Common myeloid progenitor, CD34-positive (primary cell): ENCODE measurements around the gene DAPK2.

ENCODE experiments used
- CTCF ChIA-PET: fragments of 350-600 bp; sonication (Branson Sonifier 250); formaldehyde crosslinking; loops from one replicate; lab custom pipeline; 2021; ENCODE audit warnings: antibody characterized with exemption; lab: Charles Lee
- POLR2A ChIA-PET: fragments of 350-600 bp; sonication (Branson Sonifier 250); formaldehyde crosslinking; loops from one replicate; lab custom pipeline; 2021; ENCODE audit warnings: antibody characterized with exemption; lab: Charles Lee
- DNase-seq, 3 donors: peaks; one replicate each; pipeline versions ENCODE4 v3.0.0 to v3.0.0-alpha.2; 2013
- H3K27ac ChIP-seq, 2 experiments: 1 replicate in 1 of 2; 2 replicates in 1 of 2; pipeline ENCODE4 v1.7.0; 2013; ENCODE audit warnings: inconsistent platforms in 2 of 2, low read length in 2 of 2, mild to moderate bottlenecking in 2 of 2, low read depth in 1 of 2, moderate library complexity in 1 of 2; ENCODE audit not compliant: severe bottlenecking in 2 of 2, insufficient read depth in 1 of 2, poor library complexity in 1 of 2
- H3K27me3 ChIP-seq, 5 experiments: replicated peaks in 2 of 5; 1 replicate in 3 of 5; 2 replicates in 2 of 5; pipeline versions ENCODE4 v1.6.1 to v1.7.0; 2013; ENCODE audit warnings: low read length in 4 of 5, mild to moderate bottlenecking in 2 of 5, moderate library complexity in 2 of 5, inconsistent platforms in 1 of 5; ENCODE audit not compliant: insufficient read depth in 5 of 5, control insufficient read depth in 4 of 5
- H3K36me3 ChIP-seq, 4 experiments: 1 replicate in 2 of 4; 2 replicates in 2 of 4; pipeline versions ENCODE4 v1.6.1 to v1.7.0; 2013; ENCODE audit warnings: low read length in 3 of 4, control low read depth in 1 of 4, mild to moderate bottlenecking in 1 of 4; ENCODE audit not compliant: control insufficient read depth in 4 of 4, insufficient read depth in 4 of 4
- H3K4me1 ChIP-seq, 4 experiments: 1 replicate in 3 of 4; 2 replicates in 1 of 4; pipeline versions ENCODE4 v1.6.1 to v1.7.1; 2013; ENCODE audit warnings: low read length in 3 of 4, mild to moderate bottlenecking in 3 of 4, control low read depth in 1 of 4, inconsistent platforms in 1 of 4, moderate library complexity in 1 of 4; ENCODE audit not compliant: control insufficient read depth in 4 of 4, insufficient read depth in 4 of 4; ENCODE audit errors: control extremely low read depth in 1 of 4
- H3K4me3 ChIP-seq, 7 experiments: 1 replicate in 4 of 7; 2 replicates in 3 of 7; pipeline versions ENCODE4 v1.5.1 to v1.7.0; 2013; ENCODE audit warnings: mild to moderate bottlenecking in 7 of 7, low read length in 6 of 7, moderate library complexity in 6 of 7, inconsistent platforms in 2 of 7, low read depth in 2 of 7, control low read depth in 1 of 7; ENCODE audit not compliant: insufficient read depth in 4 of 7, control insufficient read depth in 1 of 7; ENCODE audit errors: extremely low read depth in 1 of 7
- H3K9me3 ChIP-seq, 5 experiments: 1 replicate in 4 of 5; 2 replicates in 1 of 5; pipeline versions ENCODE4 v1.6.1 to v1.7.1; 2013; ENCODE audit warnings: low read length in 4 of 5, mild to moderate bottlenecking in 2 of 5, inconsistent platforms in 1 of 5, low read depth in 1 of 5, moderate library complexity in 1 of 5; ENCODE audit not compliant: control insufficient read depth in 4 of 5, insufficient read depth in 2 of 5; ENCODE audit errors: control extremely low read depth in 1 of 5
- WGBS: methylation state at CpG from one replicate; pipeline ENCODE4 v1.1.5; 2013; ENCODE audit not compliant: insufficient coverage; 5-methylcytosine and 5-hydroxymethylcytosine counted together

DAPK2 gene

DNA sequence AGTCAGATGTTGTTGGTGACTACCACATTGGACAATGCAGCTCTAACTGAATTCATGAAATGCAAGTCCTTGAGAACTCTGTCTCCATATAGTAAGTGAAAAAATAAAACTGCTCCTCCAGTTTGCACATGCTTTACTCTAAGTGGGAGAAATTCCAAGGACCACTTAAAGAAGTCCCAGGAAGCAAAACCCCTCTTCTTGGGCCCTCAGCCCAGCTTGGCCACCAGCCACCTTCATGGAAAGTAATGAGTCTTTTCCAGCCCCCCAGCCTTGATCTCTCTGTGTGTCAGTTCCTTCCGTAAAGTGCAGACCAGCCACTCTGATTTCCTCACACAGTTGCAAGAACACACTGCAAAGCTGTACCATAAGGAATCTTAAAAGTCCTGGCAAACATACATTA lies 34.5 kb downstream of the DAPK2 start:
- Histone ChIP-seq H3K27ac (no peak overlapping the region), H3K27me3 (no peaks in the 10 kb centered on the region), H3K4me3 (no peak overlapping the region), H3K4me1 (peaks cover 2 to 33% (median 17%) of the 10 kb centered on the region in 4 experiments), H3K36me3 (no peaks in the 10 kb centered on the region), H3K9me3 (no peaks in the 10 kb centered on the region)
- WGBS: 100% methylated on average over 1 of the region's 1 CpG
- DNase-seq: no peak
- POLR2A ChIA-PET: no interaction called here
- CTCF ChIA-PET: interaction anchor here (0.7 to 2.4 kb wide), 8 partner anchors 11 to 162 kb away, joined by 3 to 8 read pairs (median 6); no protein-coding TSS in a partner anchor

DNA sequence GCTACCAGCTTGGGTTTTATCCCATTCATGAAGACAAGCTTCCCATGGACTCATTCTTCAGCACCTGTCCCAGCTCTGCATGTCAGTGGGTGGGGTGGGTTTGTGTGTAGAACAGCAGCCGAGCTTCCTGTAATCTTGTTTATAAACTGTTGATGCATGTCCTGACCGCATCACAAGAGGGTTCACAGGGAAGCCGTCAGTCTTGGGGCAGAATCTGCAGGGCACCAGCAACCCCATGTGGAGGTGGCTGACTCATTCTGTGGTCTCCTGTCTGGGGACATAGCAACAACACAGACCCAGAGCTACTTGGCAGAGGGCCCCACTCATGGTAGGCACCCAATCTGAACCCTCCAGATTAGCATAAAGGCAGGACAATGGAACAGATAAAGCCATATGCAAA lies 35.6 kb downstream of the DAPK2 start:
- H3K9me3 ChIP-seq: no peaks in the 10 kb centered on the region
- peak; percentile 96 to 99 (median 99) for DNase-seq
- peaks cover 2 to 33% (median 17%) of the 10 kb centered on the region in 4 experiments for H3K4me1 ChIP-seq
- H3K36me3 ChIP-seq: no peaks in the 10 kb centered on the region
- H3K27me3 ChIP-seq: no peaks in the 10 kb centered on the region
- H3K4me3 ChIP-seq: peak overlapping the region in 2 of 7 experiments; percentile 13 to 35
- peak overlapping the region in 1 of 2 experiments; percentile 56 for H3K27ac ChIP-seq
- WGBS: 0% methylated on average over 3 of the region's 3 CpGs
- POLR2A ChIA-PET: no interaction called here
- CTCF ChIA-PET: interaction anchor here (0.5 to 2.4 kb wide), 33 partner anchors 9 to 911 kb away, joined by 3 to 8 read pairs (median 3); no protein-coding TSS in a partner anchor

DNA sequence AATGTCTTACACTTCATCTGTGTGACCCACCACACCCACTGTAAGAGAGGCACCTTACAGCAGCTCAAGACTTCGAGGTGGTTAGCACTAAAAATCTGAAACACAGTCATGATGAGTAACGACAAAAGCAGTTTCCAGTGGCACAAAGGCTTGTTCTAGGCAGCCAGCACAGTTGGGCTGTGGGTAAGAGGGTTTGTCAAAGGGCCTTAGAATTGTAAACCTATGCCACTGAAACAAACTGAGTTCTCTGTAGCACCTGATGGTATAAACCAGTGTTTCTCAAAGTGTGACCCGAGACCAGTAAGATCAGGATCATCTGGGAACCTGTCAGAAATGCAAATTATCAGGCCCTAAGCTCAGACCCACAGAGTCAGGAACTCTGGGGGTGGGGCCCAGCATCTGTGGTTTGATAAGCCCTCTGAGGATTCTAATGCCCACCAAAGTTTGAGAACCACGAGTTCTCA lies 36.5 kb downstream of the DAPK2 start:
- DNase-seq: peak; percentile 42 to 52 (median 44)

DNA sequence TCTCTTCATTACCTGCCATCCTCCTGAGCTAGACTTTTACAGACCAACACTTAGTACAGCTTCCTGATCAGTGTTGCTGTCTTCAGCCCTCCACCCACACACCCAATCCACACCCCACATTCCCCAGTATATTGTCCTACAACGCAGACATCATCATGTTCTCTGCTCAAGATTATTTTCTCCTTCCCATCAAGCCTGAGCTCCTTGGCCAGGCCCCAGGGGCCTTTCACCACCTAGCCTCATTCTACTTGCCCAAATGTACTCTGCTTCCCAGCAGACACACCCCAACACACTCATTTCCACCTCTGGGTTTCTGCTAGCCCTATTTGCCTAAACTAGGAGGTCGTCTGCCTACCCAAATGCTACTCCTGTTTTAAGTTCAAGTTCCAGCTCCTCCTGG lies 37.0 kb downstream of the DAPK2 start:
- Histone ChIP-seq H3K36me3 (no peaks in the 10 kb centered on the region), H3K27ac (peak overlapping the region in 1 of 2 experiments; percentile 56)
- 91% methylated on average over 1 of the region's 2 CpGs for WGBS

More for the DNA sequence above, 36.5 kb downstream of the DAPK2 start:
- Histone ChIP-seq H3K27me3 (no peaks in the 10 kb centered on the region), H3K27ac (peak overlapping the region; percentile 2 to 56), H3K4me1 (peaks cover 2 to 33% (median 17%) of the 10 kb centered on the region in 4 experiments), H3K36me3 (no peaks in the 10 kb centered on the region), H3K9me3 (no peaks in the 10 kb centered on the region), H3K4me3 (no peak overlapping the region)
- ChIA-PET POLR2A (no interaction called here), CTCF (interaction anchor here (0.8 to 2.4 kb wide), 16 partner anchors 11 to 257 kb away, joined by 3 to 8 read pairs (median 4); no protein-coding TSS in a partner anchor)
- WGBS: 87% methylated on average over 3 of the region's 4 CpGs

GRCh38 chr15:64008177-64008576 lies 38.1 kb downstream of the DAPK2 start:
- POLR2A ChIA-PET: no interaction called here

More for the DNA sequence above, 37.0 kb downstream of the DAPK2 start:
- ChIA-PET POLR2A (no interaction called here), CTCF (interaction anchor here (0.7 to 2.6 kb wide), 9 partner anchors 18 to 256 kb away, joined by 3 to 8 read pairs (median 3); no protein-coding TSS in a partner anchor)
- no peak for DNase-seq
- Histone ChIP-seq H3K9me3 (no peaks in the 10 kb centered on the region), H3K4me3 (no peak overlapping the region), H3K27me3 (no peaks in the 10 kb centered on the region), H3K4me1 (peaks cover 2 to 33% (median 17%) of the 10 kb centered on the region in 4 experiments)

GRCh38 chr15:64006642-64007041 lies 39.6 kb downstream of the DAPK2 start:
- ChIA-PET POLR2A (no interaction called here), CTCF (interaction anchor here (0.8 to 2.6 kb wide), 9 partner anchors 13 to 61 kb away, joined by 3 to 8 read pairs (median 3); no protein-coding TSS in a partner anchor)
- Histone ChIP-seq H3K4me1 (peaks cover 2 to 21% (median 12%) of the 10 kb centered on the region in 4 experiments), H3K27ac (no peak overlapping the region), H3K27me3 (no peaks in the 10 kb centered on the region), H3K36me3 (no peaks in the 10 kb centered on the region), H3K9me3 (no peaks in the 10 kb centered on the region), H3K4me3 (no peak overlapping the region)
- no peak for DNase-seq
- 100% methylated on average over 2 of the region's 3 CpGs for WGBS

More at GRCh38 chr15:64008177-64008576, 38.1 kb downstream of the DAPK2 start:
- Histone ChIP-seq H3K9me3 (no peaks in the 10 kb centered on the region), H3K4me3 (no peak overlapping the region), H3K36me3 (no peaks in the 10 kb centered on the region), H3K27me3 (no peaks in the 10 kb centered on the region), H3K4me1 (peaks cover 2 to 23% (median 13%) of the 10 kb centered on the region in 4 experiments), H3K27ac (no peak overlapping the region)
- no peak for DNase-seq
- CTCF ChIA-PET: interaction anchor here (0.8 to 2.6 kb wide), 5 partner anchors 23 to 63 kb away, joined by 3 to 8 read pairs (median 4); no protein-coding TSS in a partner anchor

DNA sequence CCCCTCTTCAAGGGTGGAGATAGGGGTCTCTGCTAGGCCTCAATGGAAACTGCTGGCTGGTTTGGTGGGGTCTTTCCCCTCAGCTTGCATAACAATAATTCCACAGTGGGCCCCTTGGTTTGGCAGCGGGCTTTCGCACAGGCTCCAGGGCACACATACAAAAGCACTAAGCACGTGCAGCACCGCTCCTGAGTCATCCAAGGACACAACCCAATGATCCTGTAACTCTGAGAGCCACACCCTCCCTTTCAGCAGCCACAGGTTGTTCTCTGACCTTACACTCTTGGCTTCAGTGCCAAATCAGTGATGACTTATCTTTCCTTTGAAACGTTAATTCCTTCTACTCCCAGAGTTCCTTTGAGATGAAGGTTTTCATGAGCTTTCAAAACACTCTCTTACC lies 41.7 kb downstream of the DAPK2 start:
- ChIA-PET POLR2A (interaction anchor here (1.8 kb wide), 1 partner anchor 9 kb away, joined by 4 read pairs; no protein-coding TSS in a partner anchor), CTCF (interaction anchor here (1.7 kb wide), 1 partner anchor 17 kb away, joined by 4 read pairs; no protein-coding TSS in a partner anchor)
- WGBS: 100% methylated on average over 5 of the region's 5 CpGs
- Histone ChIP-seq H3K27ac (no peak overlapping the region), H3K27me3 (no peaks in the 10 kb centered on the region), H3K4me1 (peaks cover 0 to 23% (median 18%) of the 10 kb centered on the region in 4 experiments), H3K9me3 (no peaks in the 10 kb centered on the region), H3K36me3 (no peaks in the 10 kb centered on the region), H3K4me3 (no peak overlapping the region)
- no peak for DNase-seq
